ENCODE results near the gene TM9SF1.

Gene TM9SF1, protein sequence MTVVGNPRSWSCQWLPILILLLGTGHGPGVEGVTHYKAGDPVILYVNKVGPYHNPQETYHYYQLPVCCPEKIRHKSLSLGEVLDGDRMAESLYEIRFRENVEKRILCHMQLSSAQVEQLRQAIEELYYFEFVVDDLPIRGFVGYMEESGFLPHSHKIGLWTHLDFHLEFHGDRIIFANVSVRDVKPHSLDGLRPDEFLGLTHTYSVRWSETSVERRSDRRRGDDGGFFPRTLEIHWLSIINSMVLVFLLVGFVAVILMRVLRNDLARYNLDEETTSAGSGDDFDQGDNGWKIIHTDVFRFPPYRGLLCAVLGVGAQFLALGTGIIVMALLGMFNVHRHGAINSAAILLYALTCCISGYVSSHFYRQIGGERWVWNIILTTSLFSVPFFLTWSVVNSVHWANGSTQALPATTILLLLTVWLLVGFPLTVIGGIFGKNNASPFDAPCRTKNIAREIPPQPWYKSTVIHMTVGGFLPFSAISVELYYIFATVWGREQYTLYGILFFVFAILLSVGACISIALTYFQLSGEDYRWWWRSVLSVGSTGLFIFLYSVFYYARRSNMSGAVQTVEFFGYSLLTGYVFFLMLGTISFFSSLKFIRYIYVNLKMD

DNA sequence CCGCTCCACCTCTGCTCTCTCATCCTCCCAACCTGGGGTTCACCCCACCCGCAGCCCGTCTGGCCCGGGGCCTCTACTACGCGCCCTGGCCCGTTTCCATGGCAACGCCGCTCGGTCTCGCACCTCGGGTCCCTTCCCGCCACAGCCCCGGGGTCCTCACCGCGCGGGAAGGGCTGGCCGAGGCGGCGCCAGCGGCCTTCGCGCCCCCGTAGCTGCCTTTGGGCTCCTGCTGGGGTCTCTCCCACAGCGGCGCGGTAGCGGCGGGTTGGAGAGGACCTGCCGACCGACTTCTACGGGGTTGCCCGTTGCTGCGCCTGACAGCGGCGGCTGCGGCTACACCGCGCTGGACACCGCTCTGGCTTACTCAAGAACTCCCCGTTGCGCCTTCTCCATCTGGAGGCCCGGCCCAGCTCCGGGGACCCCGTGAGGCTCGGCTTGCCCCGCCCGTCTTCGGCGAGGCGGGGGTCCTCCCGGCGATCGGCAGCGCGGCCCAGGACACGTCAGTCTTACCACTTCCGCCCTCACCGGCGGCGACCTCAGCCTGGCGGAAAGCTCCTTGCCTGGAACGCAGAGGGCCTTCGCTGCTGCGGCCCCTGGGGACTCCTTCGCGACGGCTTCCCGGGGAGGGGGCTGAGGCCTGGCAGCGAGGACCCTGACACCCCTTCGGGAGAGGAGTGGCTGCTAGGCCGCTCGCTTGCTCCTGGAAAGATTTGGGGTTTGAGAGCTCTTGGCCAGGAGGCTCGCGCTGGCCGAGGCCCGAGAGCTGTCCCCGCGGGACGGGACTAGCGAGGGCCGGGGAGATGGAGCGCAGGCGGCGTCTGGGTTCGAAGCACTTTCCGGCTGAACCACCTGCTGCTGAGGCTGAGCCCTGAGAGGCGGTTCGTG is at the start of gene TM9SF1:
Gene TM9SF1, minus strand, starts transcription at position 256 of the 885 bp plus-strand sequence. CDS start 422 bp downstream, outside the sequence.
- DNase-seq, result peak; percentile 88

DNA sequence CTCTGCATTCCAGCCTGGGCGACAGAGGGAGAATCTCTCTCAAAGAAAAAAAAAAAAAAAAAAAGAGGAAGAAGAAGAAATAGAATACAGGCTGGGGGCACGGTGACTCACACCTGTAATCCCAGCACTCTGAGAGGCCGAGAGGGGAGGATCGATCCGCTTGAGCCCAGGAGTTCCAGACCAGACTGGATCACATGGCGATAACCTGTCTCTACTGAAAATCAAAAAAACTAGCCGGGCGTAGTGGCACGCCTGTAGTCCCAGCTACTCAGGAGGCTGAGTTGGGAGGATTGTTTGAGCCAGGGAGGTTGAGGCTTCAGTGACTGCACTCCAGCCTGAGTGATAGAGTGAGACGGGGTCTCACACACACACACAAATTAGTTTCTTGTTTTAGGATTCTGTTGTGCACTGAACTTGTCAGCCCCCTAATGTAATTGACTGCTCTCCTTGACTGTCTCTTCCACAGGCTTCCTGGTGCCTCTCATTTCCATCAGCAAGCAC is 48.1 kb upstream of the TM9SF1 start:
- peak; percentile 47 for DNase-seq

DNA sequence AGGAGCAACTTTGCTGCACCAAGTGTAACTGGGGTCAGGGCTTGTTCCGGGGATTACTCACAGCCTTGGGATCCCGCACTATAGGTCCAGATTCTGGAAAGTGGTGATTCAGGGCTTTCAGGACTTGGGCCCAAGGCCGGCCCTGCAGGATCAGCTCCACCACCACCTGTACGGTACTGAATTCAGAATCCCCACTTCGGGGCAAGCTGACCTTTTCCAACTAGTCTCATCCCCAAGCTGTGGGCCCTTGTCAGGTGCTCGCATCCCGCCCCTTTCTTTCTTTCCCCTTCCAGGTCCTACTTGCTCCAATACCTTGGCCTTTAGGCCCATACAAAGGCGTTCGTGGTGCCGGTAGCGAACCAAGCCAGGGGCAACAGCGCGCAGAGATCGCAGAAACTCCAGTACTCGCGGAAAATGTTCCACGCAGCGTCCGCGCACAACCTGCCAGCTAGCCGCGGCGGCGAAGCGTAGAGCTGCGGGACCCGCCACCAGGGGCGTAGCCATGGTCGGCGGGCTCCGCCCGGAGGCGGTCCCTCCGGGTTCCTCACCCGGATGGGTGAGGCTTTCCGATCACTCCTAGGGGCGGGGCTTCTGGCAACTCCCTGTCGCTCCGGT is 46.7 kb upstream of the TM9SF1 start:
- peak; percentile 97 for DNase-seq

DNA sequence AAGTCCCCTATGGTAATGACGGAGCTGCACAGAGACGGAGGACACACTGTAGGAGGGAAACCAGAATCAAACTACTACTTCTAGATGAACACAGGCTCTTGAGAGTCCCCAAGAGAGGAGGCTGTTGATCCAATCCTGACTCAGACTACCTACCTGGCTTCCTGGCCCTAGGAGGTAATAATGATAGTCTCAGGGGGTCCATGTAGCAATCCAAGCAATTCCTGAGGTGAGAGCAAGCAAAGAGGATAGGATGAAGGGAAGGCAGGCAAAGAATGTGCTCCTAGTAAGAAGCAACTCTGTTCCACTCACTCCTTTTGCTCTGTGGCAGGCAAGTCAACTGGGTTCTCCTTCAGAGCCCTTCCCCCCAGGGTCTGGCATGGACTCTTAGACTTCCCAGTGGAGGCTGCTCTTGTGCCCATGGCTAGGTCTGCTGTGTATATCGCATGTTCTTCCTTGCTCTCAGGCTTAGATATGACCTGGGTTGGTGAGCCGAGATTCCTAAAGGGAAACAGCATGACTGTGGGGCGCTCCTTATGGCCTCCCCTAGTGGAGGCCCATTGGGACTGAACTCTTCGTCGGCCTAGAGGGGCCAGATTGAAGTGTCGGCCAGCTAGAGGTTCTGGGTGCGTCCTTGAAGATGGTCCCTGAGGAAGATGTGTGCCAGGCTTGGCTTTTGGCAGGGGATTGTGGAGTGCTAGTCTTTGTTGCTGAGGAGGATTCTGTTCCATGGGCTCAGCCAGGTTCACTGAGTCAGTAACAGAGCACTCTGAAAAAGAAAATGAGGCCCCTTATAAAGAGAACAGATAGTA is 45.1 kb upstream of the TM9SF1 start:
- no peak for DNase-seq

DNA sequence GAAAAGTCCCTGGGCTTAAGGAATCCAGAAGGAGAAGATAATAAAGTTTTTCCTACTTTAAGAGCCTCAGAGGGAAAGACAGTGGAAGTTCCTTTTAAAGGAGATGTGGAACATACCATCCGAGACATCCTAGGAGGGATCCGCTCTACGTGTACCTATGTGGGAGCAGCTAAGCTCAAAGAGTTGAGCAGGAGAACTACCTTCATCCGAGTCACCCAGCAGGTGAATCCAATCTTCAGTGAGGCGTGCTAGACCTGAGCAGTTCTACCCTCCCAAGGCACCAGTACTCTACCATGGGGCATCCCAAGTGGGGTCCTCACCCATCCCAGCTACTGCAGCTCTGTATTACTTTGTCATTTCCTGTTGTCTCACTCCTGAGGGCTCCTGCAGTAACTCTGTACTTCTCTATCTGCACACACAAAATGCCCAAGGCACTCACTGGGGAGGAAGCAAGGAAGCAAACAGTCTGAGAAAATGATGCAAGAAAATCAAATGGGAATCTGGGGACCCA is 43.3 kb upstream of the TM9SF1 start:
- no peak for DNase-seq

DNA sequence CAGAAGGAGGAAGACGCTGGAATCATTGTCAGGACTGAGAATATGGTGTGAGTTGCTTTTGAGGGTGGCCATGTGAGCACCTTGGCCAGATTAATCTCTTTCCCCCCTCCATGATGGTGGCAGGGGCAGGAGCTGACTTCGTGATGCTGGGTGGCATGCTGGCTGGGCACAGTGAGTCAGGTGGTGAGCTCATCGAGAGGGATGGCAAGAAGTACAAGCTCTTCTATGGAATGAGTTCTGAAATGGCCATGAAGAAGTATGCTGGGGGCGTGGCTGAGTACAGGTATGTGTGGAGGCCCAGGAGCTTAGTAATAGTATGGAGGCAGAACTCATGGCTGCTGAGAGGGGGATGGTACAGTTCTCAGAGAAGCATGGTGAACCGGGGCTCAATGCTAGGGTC is 42.9 kb upstream of the TM9SF1 start:
- no peak for DNase-seq

DNA sequence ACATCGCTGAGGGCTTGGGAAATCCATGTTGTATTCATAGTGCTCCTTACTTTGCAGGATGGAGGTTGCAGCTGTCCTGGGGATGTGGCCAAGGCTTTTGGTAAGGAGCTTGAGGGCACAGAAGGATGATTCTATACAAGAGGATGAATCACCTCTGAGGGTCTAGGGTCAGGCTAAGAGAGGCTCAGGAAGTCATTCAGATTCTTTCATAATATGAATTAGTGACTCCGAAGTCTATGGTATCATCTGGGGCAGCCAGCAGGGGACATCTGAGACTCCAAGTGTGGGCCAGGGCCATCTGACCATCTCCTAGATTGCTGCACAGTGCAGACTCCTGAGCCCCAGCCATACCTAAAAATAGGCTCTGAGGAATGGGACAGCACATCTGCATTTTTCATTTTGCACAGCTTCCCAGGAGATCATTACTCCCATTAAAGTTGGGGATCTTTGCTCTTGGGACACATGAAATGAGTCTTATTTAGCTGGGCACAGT is 42.3 kb upstream of the TM9SF1 start:
- DNase-seq, result no peak

DNA sequence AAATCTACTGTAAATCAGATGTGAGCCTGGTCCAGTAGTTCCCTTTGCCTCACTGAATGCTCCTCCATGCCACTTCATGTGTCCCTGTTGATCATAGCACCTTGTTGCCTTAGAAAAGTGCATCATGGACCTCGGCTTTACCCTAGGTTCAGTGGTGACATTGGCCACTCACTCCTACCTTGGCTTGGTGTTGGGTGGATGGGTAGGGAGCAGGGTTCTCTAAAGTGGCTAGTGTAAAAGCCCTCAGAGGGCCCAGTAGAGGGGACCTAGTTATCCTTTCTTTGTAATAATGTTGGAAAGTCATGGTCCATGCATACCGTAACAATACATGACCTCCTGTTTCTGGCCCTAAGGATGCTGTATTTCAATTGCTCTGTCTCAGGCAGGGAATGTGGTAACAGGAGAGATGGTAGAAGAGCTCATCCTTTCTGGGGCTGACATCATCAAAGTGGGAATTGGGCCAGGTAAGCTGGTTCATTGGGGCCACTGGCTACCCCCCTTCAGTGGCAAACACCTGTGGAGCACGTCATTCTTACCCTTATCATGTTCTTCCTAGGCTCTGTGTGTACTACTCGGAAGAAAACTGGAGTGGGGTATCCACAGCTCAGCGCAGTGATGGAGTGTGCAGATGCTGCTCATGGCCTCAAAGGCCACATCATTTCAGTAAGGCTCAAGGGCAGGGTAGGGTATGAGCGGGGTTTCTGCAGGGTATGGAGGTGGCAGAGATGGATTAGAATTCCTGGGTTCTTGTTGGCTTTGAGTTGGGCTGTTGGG is 41.6 kb upstream of the TM9SF1 start:
- DNase-seq, result no peak

DNA sequence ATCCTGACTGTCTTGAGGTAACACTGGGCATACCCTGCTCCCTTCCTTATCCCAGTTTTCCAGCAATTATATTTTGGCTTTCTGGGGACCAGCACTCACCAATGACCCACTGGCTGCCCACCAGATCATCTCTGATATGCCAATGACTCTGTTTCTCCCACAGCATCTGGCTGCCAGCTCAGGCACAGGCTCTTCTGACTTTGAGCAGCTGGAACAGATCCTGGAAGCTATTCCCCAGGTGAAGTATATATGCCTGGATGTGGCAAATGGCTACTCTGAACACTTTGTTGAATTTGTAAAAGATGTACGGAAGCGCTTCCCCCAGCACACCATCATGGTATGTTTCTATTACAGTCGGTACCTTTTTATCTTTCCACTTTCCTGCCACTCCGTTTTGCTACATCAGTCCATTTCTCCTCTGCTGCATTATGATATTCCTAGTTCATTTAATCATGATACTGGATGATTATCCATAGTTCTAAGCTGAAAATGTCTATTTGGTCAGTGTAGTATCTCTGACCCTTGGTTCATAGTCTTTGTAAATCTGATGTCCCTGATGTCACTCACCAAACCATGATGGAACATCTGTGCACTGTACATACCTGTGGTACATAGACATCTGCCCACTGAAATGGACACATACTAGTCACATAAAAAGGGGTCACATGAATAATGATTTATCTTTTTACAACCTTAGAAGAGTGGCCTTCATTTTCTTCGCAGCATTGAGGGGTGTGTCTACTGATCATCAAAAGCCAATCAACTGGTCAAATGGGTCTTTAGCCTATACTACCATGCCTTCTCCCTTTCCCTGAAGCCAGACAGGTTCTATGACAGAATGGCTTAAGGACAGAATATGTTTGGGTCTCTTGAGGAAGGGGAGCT is 40.8 kb upstream of the TM9SF1 start:
- DNase-seq, result no peak

DNA sequence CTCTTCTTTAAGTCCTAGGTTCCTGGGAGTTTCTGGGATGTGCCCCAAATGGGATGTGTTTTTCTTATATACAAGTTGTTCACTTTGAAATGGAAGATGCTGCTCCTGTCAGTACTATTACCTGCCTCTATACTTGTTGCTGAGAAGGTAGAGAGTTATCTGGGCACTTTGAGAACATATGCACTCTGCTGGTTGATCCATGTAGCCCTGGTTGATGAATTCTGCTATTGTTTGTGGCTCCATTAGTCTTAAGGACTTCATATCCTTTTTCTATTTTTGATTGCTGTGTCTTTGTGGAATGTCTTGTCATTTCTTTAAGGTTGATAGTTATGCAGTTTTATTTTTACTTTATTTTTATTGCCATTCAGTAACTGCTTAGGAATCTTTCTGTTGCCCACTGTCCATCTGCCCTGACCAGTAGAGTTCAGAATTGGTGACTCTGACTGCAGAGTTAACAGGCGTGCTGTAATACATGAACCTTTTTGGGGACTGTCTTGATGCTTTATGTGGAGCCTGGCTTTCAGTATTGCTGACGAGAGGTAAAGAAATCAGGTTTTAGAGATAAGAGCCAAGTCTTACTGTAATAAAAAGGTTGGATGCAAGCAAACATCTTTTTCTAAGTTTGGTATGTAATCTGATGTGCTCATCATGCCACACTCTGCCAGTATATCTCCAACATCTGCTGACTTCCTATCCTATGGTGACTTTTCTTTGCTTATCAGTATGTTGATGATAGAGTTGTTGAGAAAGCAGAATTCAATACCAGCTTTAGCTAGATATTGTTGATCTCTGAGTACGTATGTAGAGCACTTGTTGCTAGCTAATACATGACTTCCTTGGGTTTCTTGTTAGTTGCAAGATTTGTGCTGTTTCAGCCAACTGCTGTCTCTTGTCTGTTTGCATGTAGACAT is 39.1 kb upstream of the TM9SF1 start:
- DNase-seq, result no peak

DNA sequence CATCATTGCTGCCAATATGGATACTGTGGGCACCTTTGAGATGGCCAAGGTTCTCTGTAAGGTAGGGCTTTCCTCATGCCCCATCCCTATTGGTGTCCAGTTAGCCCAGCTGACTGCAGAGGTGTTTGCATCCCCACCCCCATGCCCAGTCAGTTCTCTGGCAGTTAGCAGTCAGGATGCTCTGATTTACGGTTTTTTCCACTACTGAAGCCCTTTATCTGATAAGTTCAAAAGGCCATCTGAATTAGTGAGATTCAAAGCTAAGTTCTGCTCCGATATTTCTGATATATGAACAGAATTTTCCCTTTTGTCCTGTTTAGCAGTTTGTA is 38.3 kb upstream of the TM9SF1 start:
- no peak for DNase-seq

DNA sequence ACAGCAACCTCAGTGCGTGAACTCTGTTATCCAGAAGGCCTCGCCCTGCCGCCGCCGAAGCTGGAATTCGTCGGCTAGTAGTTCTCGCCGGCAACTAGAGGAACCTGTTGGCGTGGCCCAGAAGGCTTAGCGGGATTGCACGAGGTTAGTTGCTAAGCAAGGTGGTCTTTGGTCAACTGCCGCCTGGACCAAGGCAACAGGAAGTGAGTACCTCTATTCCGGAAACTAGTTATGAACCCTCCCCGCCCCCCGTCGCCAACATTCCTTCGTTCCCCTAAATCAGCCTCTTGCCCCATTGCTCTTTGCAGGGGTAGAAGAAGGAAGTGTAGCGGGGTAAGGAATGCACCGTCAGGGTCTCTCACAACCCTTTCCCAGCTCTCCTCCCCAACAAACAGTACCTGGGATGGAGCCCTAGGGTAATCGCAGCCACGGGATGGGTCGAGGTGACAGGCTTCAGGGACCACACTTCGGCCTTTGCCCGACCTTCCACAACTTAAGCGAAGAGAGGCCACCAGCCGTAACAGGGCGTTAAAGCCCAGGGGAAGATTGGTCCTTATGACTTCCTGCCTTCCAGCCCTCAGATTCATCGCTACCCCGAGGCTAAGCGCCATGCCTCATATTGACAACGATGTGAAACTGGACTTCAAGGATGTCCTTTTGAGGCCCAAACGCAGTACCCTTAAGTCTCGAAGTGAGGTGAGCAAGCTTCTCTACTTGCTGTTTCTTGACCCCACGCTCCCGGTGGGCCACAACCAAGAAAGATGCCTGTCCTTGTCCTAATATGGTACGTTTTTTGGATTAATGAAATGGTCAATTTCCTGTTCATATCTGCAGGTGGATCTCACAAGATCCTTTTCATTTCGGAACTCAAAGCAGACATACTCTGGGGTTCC is 37.6 kb upstream of the TM9SF1 start, which contains the start of gene GMPR2:
Gene GMPR2, plus strand, starts transcription at position 285 of the 893 bp plus-strand sequence. Its CDS starts 325 bp downstream, at position 610.
- no peak for DNase-seq

DNA sequence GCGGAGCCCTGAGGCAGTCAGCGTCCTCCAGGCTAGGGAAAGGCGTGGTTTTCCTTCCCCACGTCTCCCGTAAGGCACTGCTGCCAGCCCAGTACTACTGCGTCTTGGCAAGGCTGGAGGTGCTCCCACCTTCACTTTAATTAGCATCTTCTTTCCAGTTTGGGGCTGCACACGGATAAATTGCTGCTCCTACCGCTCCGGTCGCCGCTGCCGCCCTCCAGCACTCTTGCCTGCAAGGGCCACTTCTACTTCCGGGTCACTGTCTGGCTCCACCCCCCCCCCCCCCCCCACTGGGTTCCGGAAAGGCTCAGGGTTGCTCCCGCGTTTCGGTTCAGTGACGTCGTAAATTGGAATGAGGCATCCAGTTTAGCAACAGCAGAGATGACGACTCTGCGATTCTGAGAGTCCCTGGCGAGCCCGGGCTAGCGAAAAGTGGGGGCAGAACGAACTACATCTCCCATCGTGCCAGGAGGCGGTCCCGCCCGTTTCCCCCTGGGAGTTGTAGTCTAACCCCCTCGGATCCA is 36.9 kb upstream of the TM9SF1 start, which contains the start of gene NEDD8:
Gene NEDD8, minus strand, starts transcription at position 247 of the 524 bp plus-strand sequence. Its CDS starts 100 bp downstream, at position 147.
- peak; percentile 95 for DNase-seq

DNA sequence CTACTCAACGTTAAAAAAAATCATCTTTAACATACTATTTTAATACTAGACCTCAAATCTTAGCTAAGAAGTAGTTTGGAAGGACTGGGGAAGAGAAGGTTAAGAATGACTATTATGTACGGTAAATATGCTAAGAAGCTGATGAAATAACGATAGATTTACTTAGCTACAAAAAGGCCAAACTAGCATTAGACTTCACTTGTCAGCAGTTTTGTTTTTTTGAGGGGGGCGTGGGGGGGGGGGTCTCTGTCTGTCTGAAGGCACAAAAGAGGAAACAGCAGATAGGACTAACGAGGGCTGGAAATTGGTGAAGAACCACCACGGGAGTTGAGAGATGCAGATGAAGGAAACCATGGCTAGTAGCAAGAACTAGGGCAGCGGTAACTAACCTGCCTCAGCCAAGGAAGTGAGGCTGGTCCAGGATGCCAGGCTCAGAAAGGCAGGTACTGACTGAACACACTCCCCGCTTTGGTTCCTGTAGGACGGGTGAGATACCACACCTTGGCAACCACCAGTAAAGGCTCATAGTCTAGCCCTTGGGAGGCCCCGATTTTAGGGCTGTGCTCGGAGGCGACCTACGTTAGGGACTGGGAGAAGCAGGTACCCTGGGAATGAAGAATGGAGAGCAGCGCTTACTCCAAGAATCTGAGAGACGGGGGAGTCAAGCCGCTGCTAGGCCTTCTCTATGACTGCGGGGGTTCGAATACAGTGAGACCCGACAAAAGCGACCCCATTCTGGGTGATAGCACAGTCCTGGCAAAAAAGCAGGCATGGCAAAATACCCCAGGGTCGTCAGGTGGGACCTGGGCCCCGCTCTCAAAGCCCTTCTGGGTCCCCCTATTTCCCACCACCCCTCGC is 36.3 kb upstream of the TM9SF1 start:
- DNase-seq, result no peak

DNA sequence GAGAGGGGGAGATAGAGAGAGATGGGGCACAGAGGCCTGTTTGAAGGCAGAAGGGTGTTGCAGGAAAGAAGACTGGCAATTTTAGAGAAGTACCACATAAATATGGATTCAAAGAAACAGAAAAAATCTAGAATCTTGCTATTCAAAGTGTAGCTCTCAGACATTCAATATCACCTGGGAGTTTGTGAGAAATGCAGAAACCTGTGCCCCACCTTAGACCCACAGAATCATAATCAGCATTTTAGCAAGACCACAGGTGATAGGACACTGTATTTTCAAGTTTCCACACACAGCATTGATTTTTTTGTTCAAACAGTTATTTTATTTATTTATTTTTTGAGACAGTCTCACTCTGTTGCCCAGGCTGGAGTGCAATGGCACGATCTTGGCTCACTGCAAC is 33.7 kb upstream of the TM9SF1 start:
- no peak for DNase-seq

DNA sequence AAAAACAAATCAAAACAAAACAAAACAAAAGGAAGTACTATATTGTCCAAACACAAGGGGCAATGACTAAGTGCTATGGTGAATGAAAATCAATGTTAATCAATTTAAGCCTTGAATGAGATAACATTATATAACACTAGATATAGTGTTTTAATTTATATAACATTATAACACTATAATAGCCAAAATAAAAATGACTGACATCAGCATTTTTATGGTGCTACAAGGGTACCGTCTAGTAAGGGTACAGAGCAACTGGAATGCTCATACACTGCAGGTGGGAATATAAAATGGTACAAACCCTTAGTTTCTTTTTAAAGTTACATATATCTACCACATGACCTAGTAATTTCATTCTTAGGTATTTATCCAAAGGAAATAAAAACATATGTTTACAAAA is 31.2 kb upstream of the TM9SF1 start:
- no peak for DNase-seq
